GM19397 (cell line): ENCODE data around the gene CDC42EP3.

Experiments
- ATAC-seq: cut with Tn5 transposase; IDR thresholded peaks from one replicate; pipeline ENCODE4 v1.9.1; 2021; ENCODE audit warnings: mild to moderate bottlenecking, moderate library complexity; ENCODE audit not compliant: unreplicated experiment

Gene CDC42EP3

DNA sequence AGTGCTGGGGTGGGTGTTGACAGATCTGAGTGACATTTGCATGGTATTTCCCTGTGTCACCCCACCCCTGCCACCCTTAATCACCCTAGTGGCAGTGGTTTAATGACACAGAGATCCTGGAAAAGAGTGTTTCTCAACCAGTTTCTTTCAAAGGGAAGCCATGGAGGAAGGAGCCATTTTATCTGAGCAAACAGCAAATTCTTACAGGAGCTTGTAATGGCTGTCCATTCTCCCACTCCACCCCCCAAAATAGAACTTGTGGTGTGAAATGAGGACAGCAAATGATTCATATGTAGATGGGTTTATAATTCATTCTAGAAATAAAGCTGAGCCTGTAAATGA is 51.5 kb downstream of the CDC42EP3 start:
- ATAC-seq, result no peak

DNA sequence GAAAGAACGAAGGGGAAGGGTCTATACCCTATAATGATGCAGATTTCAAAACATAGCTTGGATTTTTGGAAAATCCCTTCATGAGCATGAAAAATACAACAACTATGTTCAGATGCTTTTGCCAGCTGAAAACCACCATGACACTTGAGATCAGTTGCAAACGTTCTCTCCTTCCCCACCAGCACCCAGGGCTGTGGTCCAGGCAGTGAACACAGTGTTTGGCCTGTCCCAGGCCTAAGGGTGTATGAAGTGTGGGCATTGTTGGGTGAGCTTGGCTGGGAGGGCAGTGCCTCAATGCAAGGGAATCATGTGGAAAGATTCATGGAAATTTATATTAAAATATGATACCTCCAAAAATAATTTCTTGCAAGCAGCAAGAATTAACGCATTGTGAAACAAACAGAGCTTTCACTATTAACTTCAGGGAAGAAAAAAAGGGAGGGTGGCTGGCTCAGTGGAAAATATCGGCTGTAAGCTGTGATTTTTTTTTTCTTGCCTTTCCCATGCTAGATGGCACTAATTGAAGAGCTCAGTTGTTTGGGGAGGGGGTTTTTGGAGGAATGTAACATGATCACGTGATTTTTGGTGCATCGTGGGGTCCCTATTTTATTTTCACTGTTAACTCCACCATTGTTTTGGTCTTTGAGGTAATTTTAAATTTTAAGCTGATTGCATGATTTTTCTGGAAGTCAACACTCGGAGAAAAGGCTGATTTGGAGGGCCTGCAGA is 52.0 kb downstream of the CDC42EP3 start:
- ATAC-seq, result no peak

DNA sequence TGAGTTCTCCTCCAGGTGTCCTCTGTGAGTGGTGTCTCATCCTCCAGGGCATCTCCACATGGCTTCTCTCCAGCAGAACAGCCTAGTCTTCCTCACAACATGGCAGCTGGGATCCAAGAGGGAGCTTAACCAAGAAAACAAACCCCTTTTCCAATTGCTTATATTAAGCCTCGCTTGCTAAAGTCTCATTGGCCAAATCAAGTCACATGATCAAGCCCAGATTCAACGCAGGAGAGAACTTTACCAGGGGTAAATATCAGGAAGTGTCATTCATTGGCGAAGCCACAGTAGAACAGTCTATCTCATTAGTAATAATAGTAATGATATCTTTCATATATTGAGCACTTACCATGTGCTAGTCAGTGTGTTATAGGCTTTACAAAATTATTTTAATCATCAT is 53.1 kb downstream of the CDC42EP3 start:
- no peak for ATAC-seq

DNA sequence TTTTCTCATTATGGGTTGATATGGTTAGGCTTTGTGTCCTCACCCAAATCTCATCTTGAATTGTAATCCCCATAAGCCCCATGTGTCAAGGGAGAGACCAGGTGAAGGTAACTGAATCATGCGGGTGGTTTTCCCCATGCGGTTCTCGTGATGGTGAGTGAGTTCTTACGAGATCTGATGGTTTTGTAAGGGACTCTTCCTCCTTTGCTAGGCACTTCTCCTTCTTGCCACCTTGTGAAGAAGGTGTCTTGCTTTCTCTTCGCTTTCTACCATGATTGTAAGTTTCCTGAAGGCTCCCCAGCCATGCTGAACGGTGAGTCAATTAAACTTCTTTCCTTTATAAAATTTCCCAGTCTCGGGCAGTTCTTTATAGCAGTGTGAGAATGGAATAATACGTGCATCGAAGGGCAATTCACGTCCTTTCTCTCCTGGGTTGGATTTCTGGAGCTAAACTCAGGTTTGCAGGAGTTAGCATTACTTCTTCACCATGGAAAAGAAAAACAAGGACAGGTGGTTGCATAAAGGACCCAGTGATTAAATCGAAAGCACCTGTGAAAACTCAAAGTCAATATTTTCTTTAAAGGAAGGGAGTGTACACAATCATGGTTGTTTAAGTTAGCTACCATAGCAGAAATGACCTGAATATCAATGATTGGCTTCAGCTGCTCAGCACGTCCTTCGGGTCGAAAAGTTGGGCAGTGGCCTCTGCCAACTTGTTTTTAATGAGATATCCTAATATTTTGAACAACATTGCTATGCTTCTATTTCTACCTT is 54.1 kb downstream of the CDC42EP3 start:
- no peak for ATAC-seq

DNA sequence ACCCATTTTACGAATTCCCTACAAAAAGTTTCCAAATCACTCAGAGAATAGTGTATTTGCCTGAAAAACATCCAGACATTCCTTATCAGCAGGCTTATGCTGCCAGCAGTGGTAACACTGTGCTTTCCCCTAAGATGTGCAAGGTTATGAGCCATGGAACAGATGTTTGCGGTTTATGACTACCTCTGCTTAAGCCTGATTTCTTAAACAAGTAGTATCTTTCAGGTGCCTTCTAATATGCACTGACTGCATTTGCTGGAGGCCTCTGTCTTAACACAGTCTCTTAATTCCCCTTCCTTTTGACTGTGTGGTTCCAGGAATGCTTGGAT is 54.8 kb downstream of the CDC42EP3 start:
- ATAC-seq, result no peak

DNA sequence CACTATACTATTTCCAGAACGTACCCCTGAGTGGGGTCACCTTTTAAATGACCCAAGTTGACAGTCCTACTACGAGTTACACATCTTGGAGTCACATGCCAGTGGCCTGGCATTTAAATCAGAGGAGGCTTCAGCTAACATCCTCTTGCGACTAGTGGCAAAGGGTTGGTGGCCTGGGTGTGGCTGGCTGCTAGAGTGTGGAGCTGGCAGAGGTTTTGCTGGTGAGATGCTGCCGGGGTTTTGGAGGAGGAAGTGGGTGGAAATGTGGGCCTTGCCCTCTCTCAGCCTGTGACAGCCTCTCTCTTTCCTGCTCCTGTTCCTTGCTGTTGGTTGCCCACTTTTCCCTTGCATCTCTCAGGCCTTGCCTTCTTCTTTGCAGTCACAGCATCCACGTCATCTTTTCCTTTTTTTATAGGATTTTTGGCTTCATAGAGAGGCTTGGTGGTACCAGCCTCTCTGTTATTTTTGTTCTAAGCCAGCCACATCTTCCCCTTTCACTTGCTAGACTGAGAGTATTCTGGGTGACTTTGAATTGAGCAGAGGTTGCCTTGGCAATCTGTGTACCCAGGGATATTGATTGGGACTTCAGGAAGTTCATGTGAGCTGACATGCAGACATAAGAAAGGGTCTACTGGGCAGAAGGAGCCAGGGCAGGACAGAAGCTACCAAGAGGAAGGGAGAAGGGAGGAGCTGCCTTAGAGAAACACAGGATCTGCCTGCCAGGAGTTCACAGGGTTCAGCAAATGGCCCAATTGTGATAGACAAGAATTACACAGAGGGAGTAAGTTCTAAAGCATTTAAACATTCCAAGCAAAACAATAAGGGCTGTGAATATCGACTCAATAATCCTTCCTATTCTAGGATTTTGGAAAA is 55.4 kb downstream of the CDC42EP3 start:
- ATAC-seq, result no peak

DNA sequence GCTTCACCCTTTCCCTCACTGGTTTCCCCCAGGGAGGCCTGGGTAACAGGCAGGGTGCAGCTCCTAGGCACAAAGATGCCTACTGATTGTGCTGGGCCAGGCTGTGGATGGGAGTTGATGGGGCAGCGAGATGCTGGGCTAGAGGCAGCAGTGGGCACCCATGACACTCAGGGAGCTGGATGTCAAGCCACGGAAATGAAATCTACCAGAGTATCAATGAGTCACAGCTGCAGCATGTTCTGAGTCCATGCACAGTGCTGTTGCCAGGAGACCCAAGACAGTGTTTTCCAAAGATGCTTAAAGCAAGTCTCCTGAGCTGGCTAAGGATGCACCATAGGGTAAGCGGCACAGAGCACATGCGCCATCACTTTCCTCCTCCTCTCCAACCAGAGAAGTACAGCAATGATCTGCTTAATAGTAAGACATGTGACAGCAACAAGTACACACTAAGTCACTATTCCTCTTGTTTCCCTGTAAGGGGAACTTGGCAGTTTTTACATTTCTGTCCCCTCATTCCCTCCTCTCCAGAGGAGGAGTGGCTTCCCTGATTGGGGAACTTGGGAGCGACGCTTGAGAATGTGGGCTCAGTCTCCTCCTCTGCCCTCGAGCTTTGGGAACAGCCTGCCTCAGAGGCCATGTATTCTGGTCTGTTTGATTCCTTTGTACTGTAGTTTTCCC is 57.2 kb downstream of the CDC42EP3 start:
- no peak for ATAC-seq

DNA sequence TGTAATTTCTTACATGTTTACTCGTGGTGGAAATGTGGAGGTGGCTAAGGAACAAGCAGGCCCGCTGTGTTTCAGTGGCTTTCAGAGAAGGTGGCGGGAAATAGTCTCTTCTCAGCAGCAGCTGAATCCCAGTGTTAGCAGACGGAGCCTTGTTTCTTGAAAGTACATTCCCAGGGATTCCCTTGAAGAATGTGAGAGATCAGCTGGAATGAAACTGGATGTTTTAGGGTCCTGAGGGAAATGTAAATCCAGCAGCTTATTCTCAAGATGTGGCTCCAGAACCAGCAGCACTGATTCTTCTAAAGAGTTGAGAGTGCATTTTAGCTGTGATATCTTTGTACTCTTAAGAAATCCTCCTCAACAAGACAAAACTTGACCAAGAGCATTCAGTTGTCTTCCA is 59.1 kb downstream of the CDC42EP3 start:
- ATAC-seq, result no peak

DNA sequence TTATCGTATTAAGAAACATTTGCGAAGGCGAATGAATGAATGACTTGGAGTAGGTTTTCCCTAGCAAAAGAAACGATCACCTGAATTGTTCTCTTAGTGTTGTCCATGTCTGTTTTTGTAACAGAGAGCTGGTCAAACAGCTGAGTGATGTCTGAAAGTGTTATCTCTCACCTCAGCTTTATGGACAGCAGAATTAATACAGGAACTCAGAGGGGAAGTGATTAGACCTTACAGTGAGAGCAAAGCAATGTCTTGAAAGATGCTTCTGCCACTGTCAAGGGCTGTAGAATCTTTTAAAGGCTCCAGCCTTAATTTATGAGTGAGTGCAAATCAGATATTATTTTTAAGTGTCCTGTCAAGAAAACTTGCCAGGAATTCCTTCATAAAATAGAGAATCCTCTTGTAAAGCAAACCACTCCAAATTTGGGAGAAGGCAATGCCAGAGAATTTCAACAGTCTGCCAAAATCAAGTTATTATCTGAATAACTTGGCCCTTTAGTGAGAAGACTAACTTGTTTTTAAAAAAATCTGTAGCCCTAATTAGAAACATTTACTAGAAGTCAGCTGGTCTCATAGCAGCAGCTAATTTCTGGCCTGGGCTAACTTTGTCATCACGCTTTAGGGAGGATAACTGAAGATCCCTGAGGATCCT is 60.7 kb downstream of the CDC42EP3 start:
- ATAC-seq, result no peak

DNA sequence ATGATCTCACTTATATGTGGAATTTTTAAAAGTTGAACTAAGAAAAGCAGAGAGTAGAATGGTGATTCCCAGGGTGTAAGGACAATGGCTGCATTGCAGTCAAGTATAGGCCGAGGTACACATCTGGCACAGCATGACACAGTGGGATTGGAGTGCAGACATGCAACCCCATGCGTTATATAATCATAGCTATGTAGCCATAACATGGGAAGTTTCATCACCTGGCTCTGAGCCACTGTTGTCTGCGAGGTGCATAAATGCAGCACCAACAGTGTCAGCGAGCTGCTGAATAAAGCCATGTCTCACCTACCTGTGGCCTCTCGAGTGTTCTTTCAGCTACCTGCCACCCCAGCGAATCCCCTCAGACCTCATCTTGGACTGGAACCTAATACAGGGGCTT is 61.7 kb downstream of the CDC42EP3 start:
- ATAC-seq, result no peak

DNA sequence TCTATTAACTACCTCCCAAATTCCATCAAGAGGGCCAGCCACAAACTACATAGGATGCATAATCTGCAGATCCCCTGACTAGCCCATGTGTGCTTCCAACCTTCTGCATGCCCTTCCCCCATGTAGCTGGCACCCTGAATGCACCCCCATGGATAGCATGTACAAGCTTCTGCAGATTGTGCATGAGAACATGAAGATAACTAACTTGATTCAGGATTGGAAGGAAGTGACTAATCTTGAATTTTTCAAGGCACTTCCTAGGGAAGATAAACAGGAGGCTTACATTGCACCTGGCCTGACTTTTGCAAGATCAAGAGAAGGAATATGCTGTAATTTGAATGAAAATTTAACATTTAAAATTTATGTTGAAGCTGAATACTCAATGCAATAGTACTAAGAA is 66.7 kb downstream of the CDC42EP3 start:
- no peak for ATAC-seq

DNA sequence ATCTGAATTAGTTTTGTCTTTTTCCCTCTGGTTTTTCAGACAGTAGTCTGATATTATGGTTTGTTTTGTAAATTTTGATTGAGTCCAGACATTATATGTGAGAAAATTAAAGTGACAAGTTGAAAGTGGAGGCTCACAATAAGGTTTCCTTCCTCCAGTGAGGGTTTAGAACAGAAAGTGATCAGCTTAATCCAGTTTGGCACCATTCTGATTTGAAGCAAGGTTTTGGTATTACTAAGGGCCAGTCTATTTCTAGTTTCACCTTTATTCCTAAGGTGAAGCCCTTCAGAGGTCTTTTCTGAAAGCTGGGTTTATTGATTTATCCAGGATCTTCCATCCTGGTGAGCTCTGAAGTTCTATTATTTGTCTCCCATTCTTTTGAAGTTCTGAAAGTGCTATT is 68.7 kb downstream of the CDC42EP3 start:
- ATAC-seq, result no peak

DNA sequence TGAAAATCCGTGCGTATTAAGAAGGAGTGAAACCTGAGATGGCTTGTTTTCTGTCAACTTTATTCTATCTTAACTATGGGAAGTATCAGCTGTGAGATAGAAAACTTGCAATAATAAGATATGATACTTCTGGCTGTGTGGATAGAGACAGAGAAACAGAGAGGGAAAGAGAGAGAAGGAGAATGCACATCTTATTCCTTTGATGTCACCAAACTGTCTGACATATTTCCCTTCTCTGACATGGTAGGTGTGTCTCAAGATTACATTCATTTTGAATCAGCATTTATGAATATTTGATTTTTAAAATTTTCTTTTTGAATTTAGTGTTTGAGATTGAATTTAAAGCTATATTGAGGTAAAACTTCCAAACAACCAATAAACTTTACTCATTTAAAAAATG is 69.4 kb downstream of the CDC42EP3 start:
- no peak for ATAC-seq

DNA sequence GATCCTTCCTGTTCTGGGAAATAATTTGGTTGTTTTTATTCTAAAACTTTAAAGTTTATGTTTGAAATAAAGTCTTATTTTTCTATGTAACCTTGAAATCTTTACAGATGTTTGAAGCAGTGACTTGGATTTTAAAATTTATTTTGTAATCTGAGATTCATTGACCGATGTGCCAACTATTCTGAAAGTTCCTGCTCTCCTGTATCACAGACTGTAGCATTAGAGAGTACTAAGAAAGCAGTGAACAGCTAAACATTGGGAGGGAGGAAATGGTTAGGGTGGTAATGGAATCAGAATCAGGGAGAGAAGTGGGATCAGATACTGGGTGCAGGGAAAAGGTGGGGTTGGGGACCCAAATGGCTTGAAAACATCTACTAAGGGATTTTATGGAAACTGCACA is 69.9 kb downstream of the CDC42EP3 start:
- no peak for ATAC-seq

DNA sequence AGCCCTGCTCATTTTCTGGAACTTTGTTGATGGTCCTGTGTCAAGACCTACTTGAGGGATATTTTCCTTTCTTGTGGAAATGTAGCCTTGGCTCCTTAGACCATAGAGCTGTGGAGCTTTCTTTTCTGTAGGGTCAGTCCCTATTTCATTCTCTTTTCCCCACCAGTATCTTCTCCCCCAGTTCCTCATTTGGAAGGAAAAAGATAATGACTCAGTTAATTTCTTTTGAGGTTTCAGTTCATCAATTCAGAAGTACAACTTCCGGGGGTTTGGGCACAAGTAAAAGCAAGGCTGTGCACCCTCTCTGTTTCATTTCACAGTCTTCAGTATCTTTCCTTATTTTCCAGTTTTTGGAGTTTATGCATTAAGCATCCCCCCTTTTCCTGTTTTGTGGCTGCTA is 70.7 kb downstream of the CDC42EP3 start:
- ATAC-seq, result no peak

DNA sequence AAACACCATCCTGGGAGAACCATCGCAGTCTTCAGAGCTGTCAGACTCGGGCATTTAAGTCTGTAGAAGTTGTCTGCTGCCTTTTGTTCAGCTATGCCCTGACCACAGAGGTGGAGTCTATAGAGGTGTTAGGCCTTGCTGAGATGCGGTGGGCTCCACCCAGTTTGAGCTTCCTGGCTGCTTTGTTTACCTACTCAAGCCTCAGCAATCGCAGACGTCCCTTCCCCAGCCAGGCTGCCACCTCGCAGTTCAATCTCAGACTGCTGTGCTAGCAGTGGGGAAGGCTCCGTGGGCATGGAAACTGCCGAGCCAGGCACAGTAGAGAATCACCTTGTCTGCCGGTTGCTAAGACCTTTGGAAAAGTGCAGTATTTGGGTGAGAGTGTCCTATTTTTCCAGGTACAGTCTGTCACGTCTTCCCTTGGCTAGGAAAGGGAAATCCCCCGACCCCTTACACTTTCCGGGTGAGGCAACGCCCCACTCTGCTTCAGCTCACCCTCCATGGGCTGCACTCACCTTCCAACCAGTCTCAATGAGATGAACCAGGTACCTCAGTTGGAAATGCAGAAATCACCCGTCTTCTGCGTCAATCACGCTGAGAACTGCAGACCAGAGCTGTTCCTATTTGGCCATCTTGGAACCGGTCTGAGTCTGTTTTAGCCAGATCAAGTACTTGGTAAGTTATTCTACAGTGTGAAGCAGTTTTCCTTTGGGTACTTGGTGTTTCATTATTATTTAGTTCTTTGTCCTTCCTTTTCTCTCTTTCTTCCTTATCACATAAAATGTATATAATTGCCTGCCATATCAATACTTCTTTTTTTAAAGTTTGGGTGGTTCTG is 71.5 kb downstream of the CDC42EP3 start:
- ATAC-seq, result no peak

DNA sequence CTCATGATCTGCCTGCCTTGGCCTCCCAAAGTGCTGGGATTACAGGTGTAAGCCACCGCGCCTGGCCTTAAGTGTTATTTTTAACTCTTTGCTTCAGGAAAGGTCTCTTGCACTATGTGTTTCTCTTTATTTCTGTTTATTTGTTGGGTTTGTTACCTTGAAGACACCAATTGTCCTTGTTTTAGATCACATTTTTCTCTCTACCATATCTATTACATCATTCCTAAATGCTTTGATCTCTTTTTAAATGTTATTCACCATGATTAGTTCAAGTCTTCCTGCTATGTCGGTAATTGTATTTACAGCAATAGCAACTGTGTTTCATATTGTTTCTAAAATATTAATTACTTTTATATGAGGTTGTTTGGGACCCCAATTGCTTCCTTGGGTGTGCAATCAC is 77.7 kb downstream of the CDC42EP3 start:
- ATAC-seq, result no peak

DNA sequence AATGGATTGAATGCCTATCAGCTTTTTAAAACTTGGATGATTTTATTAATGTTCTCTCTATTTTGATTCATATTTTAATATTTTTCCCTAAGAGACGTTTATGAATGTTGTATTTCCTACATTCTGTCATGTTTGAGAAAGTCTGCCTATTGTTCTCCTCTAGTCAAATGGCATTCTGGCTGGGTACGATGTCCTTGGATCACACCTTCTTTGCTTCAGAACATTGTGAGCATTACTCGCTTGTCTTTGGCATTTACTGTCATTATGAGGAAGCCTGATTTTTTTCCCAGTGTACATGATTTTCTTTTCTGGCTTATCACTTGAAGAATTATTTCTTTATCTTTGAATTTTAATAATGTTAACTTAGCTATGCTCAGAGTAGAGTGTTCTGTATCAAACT is 78.4 kb downstream of the CDC42EP3 start:
- ATAC-seq, result no peak
